Tibial nerve (tissue), 4 donors: Measurements from ENCODE around the gene NT5C1B.

ENCODE experiments used
- EP300 ChIP-seq, 2 donors: sonication (generic); formaldehyde crosslinking; IDR thresholded peaks; one replicate each; pipeline ENCODE4 v1.6.1; 2017; ENCODE audit warnings: antibody characterized with exemption in 2 of 2, mild to moderate bottlenecking in 1 of 2
- TF ChIP-seq, protein P1 (sequence below), 5 experiments: fragments of 200-600 bp in 3 of 5; fragments of 450-650 bp in 2 of 5; sonication (generic) in 3 of 5; IDR thresholded peaks; one replicate each; pipeline ENCODE4 v1.5.1; 2016 to 2019; ENCODE audit warnings: antibody characterized with exemption in 5 of 5, mild to moderate bottlenecking in 3 of 5, moderate library complexity in 2 of 5

DNA sequence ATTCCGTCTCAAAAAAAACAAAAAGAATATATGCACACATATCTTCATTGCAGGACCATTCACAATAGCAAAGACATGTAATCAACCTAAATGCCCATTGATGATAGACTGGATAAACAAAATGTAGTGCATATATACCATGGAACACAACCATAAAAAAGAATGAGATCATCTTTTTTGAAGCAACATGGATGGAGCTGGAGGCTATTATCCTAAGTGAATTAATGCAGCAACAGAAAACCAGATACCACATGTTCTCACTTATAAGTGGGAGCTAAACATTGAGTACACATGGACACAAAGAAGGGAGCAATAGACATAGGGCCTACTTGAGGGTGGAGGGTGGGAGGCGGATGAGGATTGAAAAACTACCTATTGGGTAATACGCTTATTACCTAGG is 8.8 kb downstream of the NT5C1B start:
- TF ChIP-seq, protein P1, sequence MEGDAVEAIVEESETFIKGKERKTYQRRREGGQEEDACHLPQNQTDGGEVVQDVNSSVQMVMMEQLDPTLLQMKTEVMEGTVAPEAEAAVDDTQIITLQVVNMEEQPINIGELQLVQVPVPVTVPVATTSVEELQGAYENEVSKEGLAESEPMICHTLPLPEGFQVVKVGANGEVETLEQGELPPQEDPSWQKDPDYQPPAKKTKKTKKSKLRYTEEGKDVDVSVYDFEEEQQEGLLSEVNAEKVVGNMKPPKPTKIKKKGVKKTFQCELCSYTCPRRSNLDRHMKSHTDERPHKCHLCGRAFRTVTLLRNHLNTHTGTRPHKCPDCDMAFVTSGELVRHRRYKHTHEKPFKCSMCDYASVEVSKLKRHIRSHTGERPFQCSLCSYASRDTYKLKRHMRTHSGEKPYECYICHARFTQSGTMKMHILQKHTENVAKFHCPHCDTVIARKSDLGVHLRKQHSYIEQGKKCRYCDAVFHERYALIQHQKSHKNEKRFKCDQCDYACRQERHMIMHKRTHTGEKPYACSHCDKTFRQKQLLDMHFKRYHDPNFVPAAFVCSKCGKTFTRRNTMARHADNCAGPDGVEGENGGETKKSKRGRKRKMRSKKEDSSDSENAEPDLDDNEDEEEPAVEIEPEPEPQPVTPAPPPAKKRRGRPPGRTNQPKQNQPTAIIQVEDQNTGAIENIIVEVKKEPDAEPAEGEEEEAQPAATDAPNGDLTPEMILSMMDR (IDR thresholded peaks at IDR 0.05): no peak
- TF ChIP-seq EP300 (IDR thresholded peaks at IDR 0.05): no peak
